NCI-H510A treated with DMSO at 0.1 percent for 48 hours (cell line): ENCODE results near the gene ZNF628.

ENCODE experiments used
- DNase-seq: peaks from one replicate; lab custom pipeline; 2025; lab: John Stamatoyannopoulos, UW

ZNF628 gene

GRCh38 chr19:55465460-55466240 lies 10.8 kb upstream of the ZNF628 start:
- no peak for DNase-seq

- DNase-seq = no peak
Observed at GRCh38 chr19:55466241-55466614, 10.2 kb upstream of the ZNF628 start.

- DNase-seq = peak; percentile 19
Observed at GRCh38 chr19:55467236-55468053, 9.0 kb upstream of the ZNF628 start.

- no peak for DNase-seq
Observed at GRCh38 chr19:55468054-55468393, 8.4 kb upstream of the ZNF628 start.

GRCh38 chr19:55471266-55471665 lies 5.2 kb upstream of the ZNF628 start:
- no peak for DNase-seq

GRCh38 chr19:55472463-55472862 lies 4.0 kb upstream of the ZNF628 start:
- DNase-seq = no peak

GRCh38 chr19:55473225-55474012 lies 3.0 kb upstream of the ZNF628 start:
- no peak for DNase-seq

GRCh38 chr19:55474269-55475265 lies 1.9 kb upstream of the ZNF628 start:
- DNase-seq = no peak

GRCh38 chr19:55477905-55478304 lies 1.5 kb downstream of the ZNF628 start:
- DNase-seq = no peak

GRCh38 chr19:55478364-55478763 lies 1.9 kb downstream of the ZNF628 start:
- DNase-seq = no peak

GRCh38 chr19:55479045-55479444 lies 2.6 kb downstream of the ZNF628 start:
- no peak for DNase-seq

- DNase-seq = no peak
Observed at GRCh38 chr19:55479451-55480230, 3.2 kb downstream of the ZNF628 start.

GRCh38 chr19:55481148-55481793 lies 4.9 kb downstream of the ZNF628 start:
- no peak for DNase-seq

- no peak for DNase-seq
Observed at GRCh38 chr19:55481794-55482155, 5.4 kb downstream of the ZNF628 start.

GRCh38 chr19:55482156-55482961 lies 5.9 kb downstream of the ZNF628 start:
- DNase-seq = no peak

- DNase-seq = no peak
Observed at GRCh38 chr19:55482967-55483705, 6.7 kb downstream of the ZNF628 start.

- no peak for DNase-seq
Observed at GRCh38 chr19:55483706-55484592, 7.5 kb downstream of the ZNF628 start.
